Measurements from ENCODE around the gene TAF4.

Gene TAF4

GRCh38 chr20:62047666-62048345 is 17.9 kb downstream of the TAF4 start:
- no peak for TF ChIP-seq CTCF (IDR thresholded peaks at IDR 0.05; ENCODE audit: insufficient read depth, low read depth, low read length, missing control alignments)
- DNase-seq (ENCODE audit: low read depth), result no peak
- no peak overlapping the region for H3K4me3 ChIP-seq (ENCODE audit: low read length)

- no peak for DNase-seq (ENCODE audit: low read depth)
- no peak overlapping the region for H3K4me3 ChIP-seq (ENCODE audit: low read length)
- TF ChIP-seq CTCF (IDR thresholded peaks at IDR 0.05; ENCODE audit: insufficient read depth, low read depth, low read length, missing control alignments), result no peak
Measured at GRCh38 chr20:62046431-62046830, 19.2 kb downstream of the TAF4 start.

GRCh38 chr20:62045529-62046285 is 20.0 kb downstream of the TAF4 start:
- DNase-seq (ENCODE audit: low read depth), result no peak
- no peak overlapping the region for H3K4me3 ChIP-seq (ENCODE audit: low read length)
- TF ChIP-seq CTCF (IDR thresholded peaks at IDR 0.05; ENCODE audit: insufficient read depth, low read depth, low read length, missing control alignments), result no peak

GRCh38 chr20:62045118-62045517 is 20.6 kb downstream of the TAF4 start:
- DNase-seq (ENCODE audit: low read depth), result no peak
- no peak overlapping the region for H3K4me3 ChIP-seq (ENCODE audit: low read length)
- TF ChIP-seq CTCF (IDR thresholded peaks at IDR 0.05; ENCODE audit: insufficient read depth, low read depth, low read length, missing control alignments), result no peak

GRCh38 chr20:62044631-62045030 is 21.1 kb downstream of the TAF4 start:
- TF ChIP-seq CTCF (IDR thresholded peaks at IDR 0.05; ENCODE audit: insufficient read depth, low read depth, low read length, missing control alignments), result no peak
- no peak for DNase-seq (ENCODE audit: low read depth)
- no peak overlapping the region for H3K4me3 ChIP-seq (ENCODE audit: low read length)

GRCh38 chr20:62043131-62043914 is 22.4 kb downstream of the TAF4 start:
- H3K4me3 ChIP-seq (ENCODE audit: low read length), result no peak overlapping the region
- DNase-seq (ENCODE audit: low read depth), result peak; percentile 30
- no peak for TF ChIP-seq CTCF (IDR thresholded peaks at IDR 0.05; ENCODE audit: insufficient read depth, low read depth, low read length, missing control alignments)

All from epithelial cell of esophagus (primary cell).